HG03025 (cell line): ENCODE data around the gene ABO.
"Not testable (repeated sequence)": the region's sequence is repeated elsewhere in the genome, so short reads cannot be mapped to it uniquely, and the experiment has no call there.

Experiments used
- ATAC-seq: cut with Tn5 transposase; IDR thresholded peaks from one replicate; pipeline ENCODE4 v1.9.1; 2021; ENCODE audit warnings: mild to moderate bottlenecking, moderate library complexity; ENCODE audit not compliant: unreplicated experiment, low FRiP score

Gene ABO

DNA sequence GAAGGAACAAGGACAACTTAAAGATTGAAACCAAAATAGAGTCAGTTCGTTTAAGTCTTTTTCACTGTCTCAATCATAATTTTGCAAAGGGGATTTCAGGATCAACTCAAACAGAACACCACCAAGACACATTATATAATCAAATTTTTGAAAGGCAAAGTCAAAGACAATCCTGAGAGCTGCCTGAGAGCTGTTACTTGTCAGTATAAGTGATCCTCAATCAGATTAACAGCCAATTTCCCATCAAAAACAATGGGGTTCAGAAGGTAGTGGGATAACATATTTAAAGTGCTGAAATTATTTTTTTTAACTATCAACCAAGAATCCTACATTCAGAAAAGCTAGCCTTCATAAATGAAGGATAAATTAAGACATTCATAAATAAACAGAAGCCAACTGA, 19.3 kb upstream of the ABO start:
- ATAC-seq, result no peak

DNA sequence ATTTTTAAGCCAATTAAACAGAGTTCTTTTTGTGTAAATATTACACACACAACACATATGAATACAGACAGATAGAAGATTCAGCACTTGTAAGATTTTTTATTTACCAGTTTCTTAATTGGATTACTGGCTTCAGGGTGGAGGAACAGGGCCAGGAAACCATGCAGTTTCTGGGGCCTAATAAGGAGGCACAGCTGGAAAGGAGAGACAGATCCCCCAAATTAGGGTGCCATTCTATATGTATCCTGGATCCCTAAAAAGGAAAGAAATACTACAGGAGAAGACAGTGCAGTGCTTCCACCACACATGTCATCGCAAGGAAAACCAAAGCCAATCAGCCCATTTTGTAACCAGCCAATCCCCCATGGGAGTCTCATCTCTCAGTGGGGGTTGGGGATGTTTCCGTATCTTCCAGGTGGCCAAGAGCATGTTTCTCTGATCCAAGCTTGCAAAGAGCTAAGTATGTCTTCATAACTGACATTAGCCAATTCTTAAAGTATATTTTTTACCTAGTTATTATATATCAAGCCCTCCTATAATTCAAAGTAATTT, 15.8 kb upstream of the ABO start:
- no peak for ATAC-seq

GRCh38 chr9:133286523-133286922, 11.5 kb upstream of the ABO start:
- ATAC-seq, result no peak

DNA sequence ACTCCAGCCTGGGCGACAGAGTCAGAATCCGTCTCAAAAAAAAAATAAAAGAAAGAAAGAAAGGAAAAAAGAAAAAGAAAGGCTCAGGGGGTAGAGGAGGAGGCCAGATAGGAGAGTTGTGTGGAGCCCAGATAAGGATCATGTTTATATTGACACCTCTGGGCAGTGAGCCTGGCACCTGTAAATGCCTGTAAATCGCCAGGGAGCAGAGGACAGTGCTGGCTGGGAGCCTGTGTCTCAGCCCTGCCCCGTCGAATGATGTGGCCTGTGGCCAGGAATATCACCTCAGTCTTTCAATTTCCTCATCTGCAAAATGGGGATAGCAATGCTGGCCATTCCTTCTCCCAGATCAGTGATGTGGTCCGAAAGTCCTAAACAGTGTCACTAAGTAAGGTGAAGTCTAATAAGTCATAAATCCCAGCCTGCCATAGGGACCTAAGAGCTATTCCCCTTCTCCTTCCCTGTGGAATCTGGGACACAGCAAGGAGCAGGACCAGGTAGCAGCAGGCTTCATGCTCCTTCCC, 10.3 kb upstream of the ABO start:
- no peak for ATAC-seq

DNA sequence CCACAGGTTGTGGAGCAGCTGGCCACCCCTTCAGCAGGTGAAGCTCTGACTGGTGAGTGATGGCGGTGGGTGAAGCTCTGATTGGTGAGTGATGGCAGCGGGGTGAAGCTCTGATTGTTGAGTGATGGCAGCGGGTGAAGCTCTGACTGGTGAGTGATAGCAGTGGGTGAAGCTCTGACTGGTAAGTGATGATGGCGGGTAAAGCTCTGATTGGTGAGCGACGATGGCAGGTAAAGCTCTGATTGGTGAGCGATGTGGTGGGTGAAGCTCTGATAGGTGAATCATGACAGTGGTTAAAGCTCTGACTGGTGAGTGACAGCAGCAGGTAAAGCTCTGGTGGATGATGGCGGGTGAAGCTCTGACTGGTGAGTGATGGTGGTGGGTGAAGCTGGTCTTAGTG, 9.4 kb upstream of the ABO start:
- ATAC-seq, result no peak

DNA sequence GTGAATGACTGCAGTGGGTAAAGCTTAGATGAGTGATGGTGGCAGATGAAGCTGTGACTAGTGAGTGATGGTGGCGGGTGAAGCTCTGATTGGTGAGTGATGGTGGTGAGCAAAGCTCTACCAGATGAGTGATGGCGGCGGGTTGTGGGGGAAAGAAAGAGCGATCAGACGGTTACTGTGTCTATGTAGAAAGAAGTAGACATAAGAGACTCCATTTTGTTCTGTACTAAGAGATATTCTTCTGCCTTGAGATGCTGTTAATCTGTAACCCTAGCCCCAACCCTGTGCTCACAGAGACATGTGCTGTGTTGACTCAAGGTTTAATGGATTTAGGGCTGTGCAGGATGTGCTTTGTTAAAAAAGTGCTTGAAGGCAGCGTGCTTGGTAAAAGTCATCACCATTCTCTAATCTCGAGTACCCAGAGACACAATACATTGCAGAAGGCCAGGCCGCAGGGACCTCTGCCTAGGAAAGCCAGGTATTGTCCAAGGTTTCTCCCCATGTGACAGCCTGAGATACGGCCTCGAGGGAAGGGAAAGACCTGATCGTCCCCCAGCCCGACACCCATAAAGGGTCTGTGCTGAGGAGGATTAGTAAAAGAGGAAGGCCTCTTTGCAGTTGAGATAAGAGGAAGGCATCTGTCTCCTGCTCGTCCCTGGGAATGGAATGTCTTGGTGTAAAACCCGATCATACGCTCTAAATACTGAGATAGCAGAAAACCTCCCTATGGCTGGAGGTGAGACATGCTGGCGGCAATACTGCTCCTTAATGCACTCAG, 8.4 kb upstream of the ABO start:
- not testable (repeated sequence) for ATAC-seq

- no peak for ATAC-seq
These were observed 7.7 kb upstream of the ABO start for GRCh38 chr9:133282464-133283238.

GRCh38 chr9:133280392-133280791, 5.4 kb upstream of the ABO start:
- ATAC-seq, result no peak

DNA sequence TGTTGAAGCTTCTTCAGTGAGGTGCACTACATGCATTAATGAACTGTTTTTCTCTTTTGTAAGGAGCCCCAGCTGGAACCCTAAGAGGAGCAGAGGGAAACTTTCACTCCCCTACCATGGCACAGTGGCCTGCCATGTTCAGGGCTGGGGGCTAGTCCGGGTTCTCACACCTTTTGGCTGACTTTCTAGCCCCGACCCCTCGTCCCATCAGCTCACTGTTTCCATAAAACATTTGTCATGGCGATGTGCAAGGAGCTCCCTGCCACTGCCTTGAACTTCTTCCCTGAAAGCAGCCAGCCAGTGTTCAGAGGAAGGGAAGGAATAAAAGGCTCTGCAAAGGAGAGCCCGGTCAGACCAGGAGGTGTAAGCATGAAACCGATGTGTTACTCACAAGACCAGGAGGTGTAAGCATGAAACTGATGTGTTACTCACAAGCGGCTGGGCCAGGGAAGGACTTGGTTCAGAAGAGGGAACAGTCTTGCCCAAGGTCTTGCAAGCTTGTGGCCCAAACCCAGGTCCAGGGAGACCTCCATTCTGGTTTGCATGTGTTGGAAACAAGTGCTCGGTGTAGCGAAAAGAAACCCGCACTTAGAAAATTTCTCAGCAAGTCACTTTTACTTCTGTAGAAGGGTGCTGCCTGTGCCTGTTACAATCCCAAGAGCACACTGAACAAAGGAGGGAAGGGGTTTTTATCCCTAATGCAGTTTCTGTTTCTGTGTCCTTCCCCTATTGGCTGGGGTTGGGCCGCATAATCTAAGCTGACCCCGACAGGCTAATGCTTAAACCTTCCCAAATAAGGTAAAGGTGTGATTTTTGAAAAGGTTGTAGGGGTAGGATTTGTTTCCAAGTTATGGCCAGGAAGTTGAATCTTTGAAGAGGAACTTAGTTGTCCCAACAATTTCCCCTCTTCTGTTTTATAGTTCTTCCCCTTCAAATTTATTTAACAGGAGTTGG, 3.4 kb upstream of the ABO start:
- ATAC-seq, result no peak

GRCh38 chr9:133277467-133277866, 2.5 kb upstream of the ABO start:
- ATAC-seq, result no peak

DNA sequence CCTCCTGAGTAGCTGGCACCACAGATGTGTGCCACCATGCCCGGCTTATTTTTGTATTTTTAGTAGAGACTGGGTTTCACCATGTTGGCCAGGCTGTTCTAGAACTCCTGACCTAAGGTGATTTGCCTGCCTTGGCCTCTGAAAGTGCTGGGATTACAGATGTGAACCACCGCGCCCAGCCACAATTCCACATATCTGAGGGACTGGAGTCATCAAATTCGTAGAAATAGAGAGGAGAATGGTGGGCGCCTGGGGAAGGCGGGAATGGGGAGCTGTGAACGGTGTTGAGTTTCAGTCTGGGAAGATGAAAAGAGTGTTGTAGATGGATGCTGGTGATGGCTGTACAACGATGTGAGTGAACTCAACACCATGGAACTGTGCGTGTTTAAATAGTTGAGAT, 1.9 kb upstream of the ABO start:
- ATAC-seq, result no peak

DNA sequence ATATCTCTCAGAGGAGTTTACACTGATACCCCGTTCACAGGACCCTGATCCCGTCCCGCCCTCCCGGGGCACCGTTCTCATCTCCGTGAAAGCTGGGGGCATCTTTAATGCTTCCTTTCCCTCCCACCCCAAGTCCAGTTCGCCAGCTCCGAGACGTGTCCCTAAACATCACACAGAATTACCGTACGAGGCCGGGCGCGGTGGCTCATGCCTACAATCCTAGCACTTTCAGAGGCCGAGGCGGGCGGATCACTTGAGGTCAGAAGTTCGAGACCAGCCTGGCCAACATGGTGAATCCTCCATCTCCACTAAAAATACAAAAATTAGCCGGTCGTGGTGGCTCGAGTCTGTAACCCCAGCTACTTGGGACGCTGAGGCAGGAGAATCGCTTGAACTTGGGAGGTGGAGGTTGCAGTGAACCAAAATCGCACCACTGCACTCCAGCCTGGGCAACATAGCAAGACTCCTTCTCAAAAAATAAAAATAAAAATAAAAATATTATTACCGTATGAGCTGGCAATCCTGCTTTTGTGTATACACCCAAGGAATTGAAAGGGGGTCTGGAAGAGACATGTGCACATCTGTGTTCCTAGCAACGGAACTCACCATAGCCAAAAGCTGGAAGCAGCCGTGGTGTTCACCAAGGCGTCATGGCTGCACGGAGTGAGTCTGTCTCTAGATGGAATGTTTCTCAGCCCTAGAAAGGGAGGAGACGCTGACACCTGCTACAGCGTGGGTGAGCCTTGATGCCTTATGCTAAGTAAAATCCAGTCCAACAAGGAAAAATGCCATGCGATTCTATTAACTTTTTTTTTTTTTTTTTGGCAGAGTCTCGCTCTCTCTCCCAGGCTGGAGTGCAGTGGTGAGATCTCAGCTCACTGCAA, 1.2 kb upstream of the ABO start:
- no peak for ATAC-seq

DNA sequence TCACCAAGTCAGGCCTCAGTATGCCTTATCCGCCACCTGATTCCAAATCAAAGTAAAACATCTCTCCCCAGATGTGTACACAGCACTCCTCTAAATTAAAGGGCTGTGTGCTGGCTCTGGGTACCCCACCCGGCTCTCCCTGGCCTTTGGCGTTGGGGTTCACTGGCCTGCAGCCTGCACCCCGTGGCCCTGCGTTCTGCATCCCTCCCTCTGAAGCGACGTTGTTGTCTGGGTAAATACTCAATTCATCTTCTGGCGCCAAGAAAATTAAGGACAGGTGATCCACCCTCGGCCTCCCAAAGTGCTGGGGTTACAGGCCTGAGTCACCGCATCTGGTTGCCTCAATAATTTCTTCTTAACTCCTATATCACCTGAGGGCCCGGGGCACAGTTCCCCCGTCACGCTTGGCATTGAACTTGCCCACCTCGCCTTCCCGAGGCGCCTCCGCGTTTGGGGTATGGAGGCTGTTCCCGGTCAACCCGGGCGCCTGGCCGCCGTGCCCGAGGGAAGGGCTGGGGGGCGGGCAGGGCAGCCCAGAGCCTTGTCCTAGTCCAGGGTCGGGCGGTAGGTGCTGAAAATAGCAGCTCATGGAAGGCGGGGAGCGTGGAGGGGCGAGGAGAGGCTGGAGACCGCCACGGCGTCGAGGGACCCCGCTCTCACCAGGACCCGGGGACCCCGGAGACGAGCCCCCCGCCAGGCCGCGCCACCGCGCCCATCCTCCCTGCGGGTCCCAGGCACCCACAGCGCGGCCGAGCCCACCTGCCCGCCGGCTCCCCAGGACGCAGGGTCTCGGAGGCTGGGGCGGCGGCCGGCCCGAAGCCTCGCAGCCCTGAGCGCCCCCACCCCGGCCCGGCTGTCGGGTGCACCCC, 531 bp downstream of the ABO start:
- ATAC-seq, result no peak

DNA sequence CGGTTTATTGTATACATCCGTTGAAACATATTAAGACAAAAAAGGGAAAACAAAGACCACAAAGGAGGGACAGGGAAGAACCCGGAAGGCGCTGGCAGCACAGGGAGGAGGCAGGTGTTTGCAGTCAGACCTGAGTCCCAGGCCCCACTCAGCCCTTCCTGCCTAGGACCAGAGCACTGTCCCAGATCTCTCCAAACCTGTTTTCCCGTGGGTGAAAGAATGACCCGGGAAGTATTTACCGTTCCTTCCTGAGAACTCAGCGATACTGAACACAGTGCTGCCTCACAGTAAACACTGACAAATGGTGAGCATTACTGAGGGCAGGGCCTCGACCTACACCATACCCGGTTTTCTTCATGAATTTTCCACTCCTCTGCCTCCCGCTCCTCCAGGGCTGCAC, 1.2 kb downstream of the ABO start:
- no peak for ATAC-seq

DNA sequence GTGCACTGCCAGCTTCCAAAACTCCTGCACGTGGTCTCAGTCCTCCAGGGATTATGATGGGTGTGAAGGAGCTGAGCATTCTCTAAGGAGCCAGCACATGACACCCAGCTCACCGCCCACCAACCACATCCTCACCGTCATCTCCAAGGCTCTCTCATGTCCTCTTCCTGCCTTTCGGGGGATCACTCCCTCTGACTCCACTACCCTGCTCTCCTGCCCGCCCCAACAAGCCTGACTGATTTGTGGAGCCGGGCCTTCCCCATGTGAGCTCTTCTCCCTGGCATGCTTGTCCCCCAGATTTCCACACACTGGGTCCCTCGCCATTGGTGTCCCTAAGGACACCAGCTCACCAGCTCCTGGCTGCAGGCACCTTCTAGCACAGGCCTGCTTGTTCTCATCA, 1.9 kb downstream of the ABO start:
- no peak for ATAC-seq

- ATAC-seq, result no peak
These were observed 5.3 kb downstream of the ABO start for GRCh38 chr9:133269537-133270362.

DNA sequence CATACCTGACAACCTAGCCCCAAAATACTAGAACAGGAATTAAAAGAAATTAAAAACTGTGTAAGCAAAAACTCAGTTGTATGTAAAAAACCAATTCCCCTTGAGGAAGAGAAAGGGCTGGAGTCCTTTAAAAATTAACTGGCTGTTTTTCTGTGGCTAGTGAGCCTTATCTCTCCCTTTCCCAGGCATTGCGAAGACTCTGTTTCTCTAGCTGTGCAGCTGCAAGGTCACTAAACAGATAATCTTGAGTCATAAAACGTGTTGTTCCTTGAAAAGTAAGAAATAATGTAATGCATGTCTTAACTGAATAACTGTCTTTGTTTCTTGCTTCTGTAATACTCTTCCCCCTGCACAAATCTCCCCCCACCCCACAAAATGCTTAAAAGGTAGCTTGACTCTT, 5.9 kb downstream of the ABO start:
- not testable (repeated sequence) for ATAC-seq
